ENCODE data around the gene RTN4RL1. TPM values are rescaled to one million over a fixed set of nuclear protein-coding genes. Genes with fewer than 3 reads are reported as not detected.

Gene RTN4RL1
- total RNA-seq, 1 experiment from 2014 or later = not detected

- DNase-seq (ENCODE audit: low spot score) = no peak
Observed at GRCh38 chr17:2059547-2060384, 34.6 kb upstream of the RTN4RL1 start.

DNA sequence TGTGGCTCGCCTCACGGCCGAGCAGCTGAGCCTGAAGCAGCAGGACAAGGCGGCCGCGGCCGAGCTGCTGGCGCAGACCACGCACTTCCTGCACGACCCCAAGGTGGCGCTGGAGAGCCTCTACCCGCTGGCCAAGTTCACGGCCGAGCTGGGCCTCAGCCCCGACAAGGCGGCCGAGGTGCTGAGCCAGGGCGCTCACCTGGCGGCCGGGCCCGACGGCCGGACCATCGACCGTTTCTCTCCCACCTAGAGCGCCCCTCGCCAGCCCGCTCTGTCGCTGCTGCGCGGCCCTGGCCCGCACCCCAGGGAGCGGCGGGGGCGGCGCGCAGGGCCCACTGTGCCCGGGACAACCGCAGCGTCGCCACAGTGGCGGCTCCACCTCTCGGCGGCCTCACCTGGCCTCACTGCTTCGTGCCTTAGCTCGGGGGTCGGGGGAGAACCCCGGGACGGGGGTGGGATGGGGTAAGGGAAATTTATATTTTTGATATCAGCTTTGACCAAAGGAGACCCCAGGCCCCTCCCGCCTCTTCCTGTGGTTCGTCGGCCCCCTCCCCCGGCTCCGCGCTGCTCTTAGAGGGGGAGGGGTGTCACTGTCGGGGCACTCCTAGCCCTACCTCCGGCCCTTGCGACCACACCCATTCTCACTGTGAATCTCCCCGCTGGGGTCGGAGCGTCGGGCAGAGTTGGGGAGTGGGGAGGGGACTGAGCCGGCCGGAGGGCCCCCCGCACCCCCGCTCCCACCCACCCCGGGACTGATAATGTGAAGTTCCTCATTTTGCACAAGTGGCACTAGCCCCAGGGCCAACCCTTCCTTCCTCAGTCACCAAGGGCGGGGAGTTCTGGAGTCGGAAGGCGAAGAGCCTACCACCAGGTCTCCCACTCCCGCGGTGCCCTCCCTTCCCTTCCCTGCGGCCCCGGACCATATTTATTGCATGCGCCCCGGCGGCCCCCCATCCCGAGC is 33.7 kb upstream of the RTN4RL1 start:
- DNase-seq (ENCODE audit: low spot score) = peak; percentile 53

DNA sequence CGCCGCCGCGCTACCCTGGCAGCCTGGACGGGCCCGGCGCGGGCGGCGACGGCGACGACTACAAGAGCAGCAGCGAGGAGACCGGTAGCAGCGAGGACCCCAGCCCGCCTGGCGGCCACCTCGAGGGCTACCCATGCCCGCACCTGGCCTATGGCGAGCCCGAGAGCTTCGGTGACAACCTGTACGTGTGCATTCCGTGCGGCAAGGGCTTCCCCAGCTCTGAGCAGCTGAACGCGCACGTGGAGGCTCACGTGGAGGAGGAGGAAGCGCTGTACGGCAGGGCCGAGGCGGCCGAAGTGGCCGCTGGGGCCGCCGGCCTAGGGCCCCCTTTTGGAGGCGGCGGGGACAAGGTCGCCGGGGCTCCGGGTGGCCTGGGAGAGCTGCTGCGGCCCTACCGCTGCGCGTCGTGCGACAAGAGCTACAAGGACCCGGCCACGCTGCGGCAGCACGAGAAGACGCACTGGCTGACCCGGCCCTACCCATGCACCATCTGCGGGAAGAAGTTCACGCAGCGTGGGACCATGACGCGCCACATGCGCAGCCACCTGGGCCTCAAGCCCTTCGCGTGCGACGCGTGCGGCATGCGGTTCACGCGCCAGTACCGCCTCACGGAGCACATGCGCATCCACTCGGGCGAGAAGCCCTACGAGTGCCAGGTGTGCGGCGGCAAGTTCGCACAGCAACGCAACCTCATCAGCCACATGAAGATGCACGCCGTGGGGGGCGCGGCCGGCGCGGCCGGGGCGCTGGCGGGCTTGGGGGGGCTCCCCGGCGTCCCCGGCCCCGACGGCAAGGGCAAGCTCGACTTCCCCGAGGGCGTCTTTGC is 32.8 kb upstream of the RTN4RL1 start:
- no peak for DNase-seq (ENCODE audit: low spot score)

DNA sequence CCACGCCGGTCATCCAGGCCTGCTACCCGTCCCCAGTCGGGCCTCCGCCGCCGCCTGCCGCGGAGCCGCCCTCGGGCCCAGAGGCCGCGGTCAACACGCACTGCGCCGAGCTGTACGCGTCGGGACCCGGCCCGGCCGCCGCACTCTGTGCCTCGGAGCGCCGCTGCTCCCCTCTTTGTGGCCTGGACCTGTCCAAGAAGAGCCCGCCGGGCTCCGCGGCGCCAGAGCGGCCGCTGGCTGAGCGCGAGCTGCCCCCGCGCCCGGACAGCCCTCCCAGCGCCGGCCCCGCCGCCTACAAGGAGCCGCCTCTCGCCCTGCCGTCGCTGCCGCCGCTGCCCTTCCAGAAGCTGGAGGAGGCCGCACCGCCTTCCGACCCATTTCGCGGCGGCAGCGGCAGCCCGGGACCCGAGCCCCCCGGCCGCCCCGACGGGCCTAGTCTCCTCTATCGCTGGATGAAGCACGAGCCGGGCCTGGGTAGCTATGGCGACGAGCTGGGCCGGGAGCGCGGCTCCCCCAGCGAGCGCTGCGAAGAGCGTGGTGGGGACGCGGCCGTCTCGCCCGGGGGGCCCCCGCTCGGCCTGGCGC is 32.1 kb upstream of the RTN4RL1 start:
- DNase-seq (ENCODE audit: low spot score) = no peak

DNA sequence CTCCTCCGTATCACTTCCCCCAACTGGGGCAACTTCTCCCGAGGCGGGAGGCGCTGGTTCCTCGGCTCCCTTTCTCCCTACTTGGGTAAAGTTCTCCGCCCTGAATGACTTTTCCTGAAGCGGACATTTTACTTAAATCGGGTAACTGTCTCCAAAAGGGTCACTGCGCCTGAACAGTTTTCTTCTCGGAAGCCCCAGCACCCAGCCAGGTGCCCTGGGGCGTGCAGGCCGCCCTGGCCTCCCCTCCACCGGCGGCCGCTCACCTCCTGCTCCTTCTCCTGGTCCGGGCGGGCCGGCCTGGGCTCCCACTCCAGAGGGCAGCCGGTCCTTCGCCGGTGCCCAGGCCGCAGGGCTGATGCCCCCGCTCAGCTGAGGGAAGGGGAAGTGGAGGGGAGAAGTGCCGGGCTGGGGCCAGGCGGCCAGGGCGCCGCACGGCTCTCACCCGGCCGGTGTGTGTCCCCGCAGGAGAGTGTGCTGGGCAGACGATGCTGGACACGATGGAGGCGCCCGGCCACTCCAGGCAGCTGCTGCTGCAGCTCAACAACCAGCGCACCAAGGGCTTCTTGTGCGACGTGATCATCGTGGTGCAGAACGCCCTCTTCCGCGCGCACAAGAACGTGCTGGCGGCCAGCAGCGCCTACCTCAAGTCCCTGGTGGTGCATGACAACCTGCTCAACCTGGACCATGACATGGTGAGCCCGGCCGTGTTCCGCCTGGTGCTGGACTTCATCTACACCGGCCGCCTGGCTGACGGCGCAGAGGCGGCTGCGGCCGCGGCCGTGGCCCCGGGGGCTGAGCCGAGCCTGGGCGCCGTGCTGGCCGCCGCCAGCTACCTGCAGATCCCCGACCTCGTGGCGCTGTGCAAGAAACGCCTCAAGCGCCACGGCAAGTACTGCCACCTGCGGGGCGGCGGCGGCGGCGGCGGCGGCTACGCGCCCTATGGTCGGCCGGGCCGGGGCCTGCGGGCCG is 31.4 kb upstream of the RTN4RL1 start:
- DNase-seq (ENCODE audit: low spot score) = no peak

DNA sequence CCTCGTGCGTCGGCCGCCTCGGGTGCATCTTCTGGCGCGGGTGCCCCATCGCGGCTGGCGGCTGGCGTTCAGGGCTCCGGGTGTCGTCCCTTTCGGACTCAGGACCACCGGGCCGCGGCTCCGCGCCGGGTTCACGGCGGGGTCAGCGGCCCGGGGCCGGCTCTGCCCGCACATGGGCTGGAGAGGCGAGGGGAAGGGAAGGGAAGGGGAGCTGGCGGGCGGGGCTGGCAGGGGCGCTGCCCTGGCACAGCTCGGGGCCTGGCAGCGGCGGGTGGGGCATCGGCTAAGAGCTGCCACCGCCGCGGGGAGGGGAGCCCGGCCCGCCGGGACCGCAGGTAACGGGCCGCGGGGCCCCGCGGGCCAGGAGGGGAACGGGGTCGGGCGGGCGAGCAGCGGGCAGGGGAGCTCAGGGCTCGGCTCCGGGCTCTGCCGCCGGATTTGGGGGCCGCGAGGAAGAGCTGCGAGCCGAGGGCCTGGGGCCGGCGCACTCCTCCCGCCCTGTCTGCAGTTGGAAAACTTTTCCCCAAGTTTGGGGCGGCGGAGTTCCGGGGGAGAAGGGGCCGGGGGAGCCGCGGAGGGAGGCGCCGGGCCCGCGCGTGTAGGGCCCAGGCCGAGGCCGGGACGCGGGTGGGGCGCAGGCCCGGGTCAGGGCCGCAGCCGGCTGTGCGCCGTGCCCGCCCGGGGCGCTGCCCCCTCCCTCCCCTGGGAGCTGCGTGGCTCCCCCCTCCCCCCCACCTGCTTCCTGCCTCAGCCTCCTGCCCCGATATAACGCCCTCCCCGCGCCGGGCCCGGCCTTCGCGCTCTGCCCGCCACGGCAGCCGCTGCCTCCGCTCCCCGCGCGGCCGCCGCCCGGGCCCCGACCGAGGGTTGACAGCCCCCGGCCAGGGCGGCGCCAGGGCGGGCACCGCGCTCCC is 30.4 kb upstream of the RTN4RL1 start:
- peak; percentile 16 for DNase-seq (ENCODE audit: low spot score)

- peak; percentile 68 for DNase-seq (ENCODE audit: low spot score)
Observed at GRCh38 chr17:2054512-2055291, 29.6 kb upstream of the RTN4RL1 start, which contains the start of gene HIC1. HIC1 (plus strand) TSS chr17:2055103; CDS start chr17:2056691, 1,588 bp downstream.

GRCh38 chr17:2054262-2054511 is 29.1 kb upstream of the RTN4RL1 start:
- DNase-seq (ENCODE audit: low spot score) = no peak

DNA sequence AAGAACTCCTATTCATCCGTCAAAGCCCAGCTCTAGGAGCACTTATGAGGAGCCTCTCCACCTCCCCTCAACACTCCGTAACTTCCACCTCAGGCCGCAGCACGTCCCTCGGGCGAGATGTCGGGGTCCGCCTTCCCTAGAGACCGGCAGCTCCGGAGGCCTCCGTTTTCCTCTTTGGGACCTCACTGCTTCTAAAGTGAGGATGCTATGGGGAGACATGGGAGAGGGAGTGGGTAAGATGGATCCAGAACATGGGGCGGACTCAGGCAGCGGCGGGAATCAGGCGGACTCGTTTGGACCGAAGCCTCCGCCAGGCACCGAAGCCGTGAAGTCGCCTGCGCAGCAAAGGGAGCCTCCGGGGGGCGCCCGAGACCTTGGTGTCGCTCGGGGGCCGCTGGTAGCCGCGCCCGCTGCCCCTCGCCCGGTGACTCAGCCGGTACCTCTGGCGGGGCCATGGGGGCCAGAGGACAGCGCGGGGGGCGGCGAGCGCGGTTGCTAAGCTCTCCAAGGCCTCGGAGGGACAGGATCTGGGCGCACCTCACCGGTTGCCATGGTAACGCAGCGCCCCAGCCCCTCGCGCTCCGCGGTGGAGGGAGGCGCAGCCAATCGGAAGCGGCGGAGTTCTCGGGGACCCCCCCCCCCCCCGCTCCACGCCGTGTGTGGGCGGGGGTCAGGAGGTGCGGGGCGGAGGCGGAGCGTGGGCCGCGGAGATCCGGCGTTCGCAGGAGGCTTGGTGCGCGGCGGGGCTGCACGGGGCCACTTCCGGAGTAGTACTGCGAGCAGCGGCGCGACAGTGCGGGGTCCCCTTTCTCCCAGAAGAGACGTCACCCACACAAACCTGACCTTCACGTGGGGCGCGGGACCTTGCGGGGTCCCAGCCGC is 28.5 kb upstream of the RTN4RL1 start:
- no peak for DNase-seq (ENCODE audit: low spot score)

GRCh38 chr17:2051933-2052559 is 26.9 kb upstream of the RTN4RL1 start:
- no peak for DNase-seq (ENCODE audit: low spot score)

- DNase-seq (ENCODE audit: low spot score) = peak; percentile 29
Observed at GRCh38 chr17:2051061-2051932, 26.2 kb upstream of the RTN4RL1 start.

- peak; percentile 39 for DNase-seq (ENCODE audit: low spot score)
Observed at GRCh38 chr17:2050300-2051060, 25.3 kb upstream of the RTN4RL1 start.

DNA sequence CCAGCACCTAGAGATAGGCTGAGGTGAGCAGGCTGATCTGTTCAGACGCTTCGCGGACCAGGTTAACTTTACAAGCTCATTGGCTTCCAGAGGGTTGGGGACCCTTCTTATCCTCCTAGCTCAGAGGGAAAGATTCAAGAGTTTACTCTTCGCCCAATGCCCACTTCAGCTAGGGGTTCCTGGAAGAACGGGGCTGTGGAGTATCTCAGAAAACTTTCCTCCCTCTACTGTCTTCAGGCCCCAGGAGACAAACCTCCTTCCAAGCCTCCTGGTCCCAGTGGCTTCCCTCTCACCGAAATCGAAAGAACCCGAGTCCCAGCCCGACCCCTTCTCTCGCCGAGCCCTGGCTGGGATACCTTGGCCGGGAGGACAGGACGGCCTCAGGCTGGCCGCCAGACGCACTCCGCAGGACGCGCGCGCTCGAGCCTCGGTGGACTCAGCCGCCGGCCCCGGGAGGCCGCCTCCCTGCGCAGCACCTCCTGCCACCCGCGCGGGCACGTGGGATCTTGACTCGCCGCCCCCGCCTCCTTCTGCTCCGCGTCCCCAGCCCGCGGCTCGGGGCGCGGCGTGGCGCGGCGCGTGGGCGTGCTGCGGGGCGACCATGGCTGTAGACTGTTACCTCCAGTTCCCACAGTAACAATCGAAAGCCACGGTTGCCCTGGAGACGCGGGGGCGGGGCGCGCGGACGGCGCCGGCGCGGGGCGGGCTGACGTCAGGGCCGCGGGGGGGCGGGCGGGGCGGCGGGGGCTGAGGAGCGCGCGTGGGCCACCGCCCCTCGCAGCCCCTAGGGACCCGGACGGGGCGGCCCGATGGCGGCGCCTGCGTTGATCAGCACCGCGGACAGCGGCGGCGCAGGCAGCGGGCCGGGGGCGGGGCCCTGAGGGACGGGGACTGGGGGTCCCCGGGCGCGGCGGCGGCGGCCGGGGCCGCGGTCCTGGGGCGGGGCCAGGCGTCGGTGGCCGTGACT is 24.5 kb upstream of the RTN4RL1 start:
- peak; percentile 39 for DNase-seq (ENCODE audit: low spot score)

DNA sequence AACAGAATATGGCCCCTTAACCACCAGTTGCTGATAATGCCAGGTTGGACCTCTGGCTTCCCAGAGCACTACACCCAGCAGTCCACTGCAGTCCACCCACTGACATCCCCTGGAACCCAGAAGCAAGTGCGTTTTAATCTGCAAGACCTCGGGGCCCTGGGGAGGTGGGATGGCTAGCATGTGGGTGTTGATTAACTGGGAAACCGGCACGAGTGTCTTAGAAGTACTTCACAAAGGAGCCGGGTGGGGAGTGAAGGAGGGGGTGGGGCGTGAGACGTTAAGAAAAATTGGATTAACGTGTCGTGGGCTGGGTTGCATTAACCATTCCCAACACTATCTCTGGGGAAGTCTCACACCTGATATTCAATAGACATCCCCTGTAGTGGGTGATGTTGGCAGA is 23.7 kb upstream of the RTN4RL1 start:
- DNase-seq (ENCODE audit: low spot score) = no peak
